Panc1 (cell line): Measurements from ENCODE around the gene WNK2.

Experiments
- CTCF ChIP-seq: fragments of 450-650 bp; IDR thresholded peaks from 2 replicates; pipeline ENCODE4 v1.5.1; 2017; ENCODE audit warnings: mild to moderate bottlenecking
- POLR2AphosphoS5 ChIP-seq: IDR thresholded peaks from 2 replicates; pipeline ENCODE4 v1.6.1; 2012; ENCODE audit warnings: mild to moderate bottlenecking, low read depth, low read length, moderate library complexity
- REST ChIP-seq, 2 experiments: IDR thresholded peaks; 2 replicates each; pipeline ENCODE4 v1.6.1; 2011 to 2012; ENCODE audit warnings: low read depth in 2 of 2, control low read depth in 1 of 2, low read length in 1 of 2, mild to moderate bottlenecking in 1 of 2, moderate library complexity in 1 of 2; ENCODE audit not compliant: insufficient read depth in 1 of 2
- SIN3A ChIP-seq: IDR thresholded peaks from 2 replicates; pipeline ENCODE4 v1.6.1; 2012; ENCODE audit warnings: low read depth, mild to moderate bottlenecking, low read length, moderate library complexity, borderline replicate concordance; ENCODE audit not compliant: insufficient read depth
- TCF7L2 ChIP-seq: IDR thresholded peaks from 2 replicates; pipeline ENCODE4 v1.6.1; 2011; ENCODE audit warnings: mild to moderate bottlenecking, low read depth, low read length, inconsistent platforms

DNA sequence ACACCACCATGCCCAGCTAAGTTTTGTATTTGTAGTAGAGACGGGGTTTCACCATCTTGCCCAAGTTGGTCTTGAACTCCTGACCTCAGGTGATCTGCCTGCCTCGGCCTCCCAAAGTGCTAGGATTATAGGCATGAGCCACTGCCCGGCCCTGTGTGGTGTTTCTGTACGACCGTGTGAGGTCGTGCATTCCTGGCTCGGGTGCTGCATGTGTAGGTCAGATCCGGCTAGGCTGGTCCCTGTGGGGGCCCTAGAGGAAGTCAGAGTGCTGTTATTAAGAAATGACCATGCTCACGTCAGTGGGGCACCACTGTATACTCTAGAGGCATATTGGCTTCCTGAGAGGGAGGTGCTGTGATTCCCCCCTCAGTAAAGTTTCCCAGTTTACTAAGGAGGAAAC is 13.7 kb downstream of the WNK2 start:
- TF ChIP-seq CTCF (no peak), POLR2AphosphoS5 (no peak), SIN3A (no peak), REST (IDR thresholded peaks at IDR 0.05; ENCODE audit: insufficient read depth in 1 of 2, low read depth in 2 of 2, low read length in 1 of 2) (no peak), TCF7L2 (no peak)
